ENCODE measurements around the gene LRIG2.
"Not testable (repeated sequence)": the region's sequence is repeated elsewhere in the genome, so short reads cannot be mapped to it uniquely, and the experiment has no call there.

Gene LRIG2

GRCh38 chr1:113133759-113134158, 60.8 kb downstream of the LRIG2 start:
- no peaks in the 10 kb centered on the region for H3K27me3 Mint-ChIP-seq
- peaks cover 63% of the 10 kb centered on the region for H3K4me1 Mint-ChIP-seq (ENCODE audit: low read depth)
- no peaks in the 10 kb centered on the region for H3K9me3 Mint-ChIP-seq
- no peak overlapping the region for H3K27ac Mint-ChIP-seq
- H3K4me3 Mint-ChIP-seq: no peak overlapping the region
- H3K36me3 Mint-ChIP-seq (ENCODE audit: low read depth): peaks cover 30% of the 10 kb centered on the region

GRCh38 chr1:113135460-113135859, 62.5 kb downstream of the LRIG2 start:
- Mint-ChIP-seq H3K27ac (no peak overlapping the region), H3K4me3 (no peak overlapping the region), H3K36me3 (ENCODE audit: low read depth) (peaks cover 17% of the 10 kb centered on the region), H3K9me3 (no peaks in the 10 kb centered on the region), H3K27me3 (no peaks in the 10 kb centered on the region), H3K4me1 (ENCODE audit: low read depth) (peaks cover 51% of the 10 kb centered on the region)

GRCh38 chr1:113136476-113136875, 63.5 kb downstream of the LRIG2 start:
- H3K36me3 Mint-ChIP-seq (ENCODE audit: low read depth): peaks cover 17% of the 10 kb centered on the region
- no peaks in the 10 kb centered on the region for H3K9me3 Mint-ChIP-seq
- no peak overlapping the region for H3K27ac Mint-ChIP-seq
- H3K27me3 Mint-ChIP-seq: no peaks in the 10 kb centered on the region
- H3K4me3 Mint-ChIP-seq: no peak overlapping the region
- H3K4me1 Mint-ChIP-seq (ENCODE audit: low read depth): peaks cover 43% of the 10 kb centered on the region

- Mint-ChIP-seq H3K27ac (no peak overlapping the region), H3K4me3 (no peak overlapping the region), H3K9me3 (no peaks in the 10 kb centered on the region), H3K4me1 (ENCODE audit: low read depth) (peaks cover 32% of the 10 kb centered on the region), H3K36me3 (ENCODE audit: low read depth) (peaks cover 12% of the 10 kb centered on the region), H3K27me3 (no peaks in the 10 kb centered on the region)
Observed at GRCh38 chr1:113137563-113137962, 64.6 kb downstream of the LRIG2 start.

- no peaks in the 10 kb centered on the region for H3K9me3 Mint-ChIP-seq
- peaks cover 20% of the 10 kb centered on the region for H3K4me1 Mint-ChIP-seq (ENCODE audit: low read depth)
- H3K27me3 Mint-ChIP-seq: no peaks in the 10 kb centered on the region
- H3K36me3 Mint-ChIP-seq (ENCODE audit: low read depth): peaks cover 12% of the 10 kb centered on the region
- H3K4me3 Mint-ChIP-seq: no peak overlapping the region
- H3K27ac Mint-ChIP-seq: no peak overlapping the region
Observed at GRCh38 chr1:113138778-113139177, 65.8 kb downstream of the LRIG2 start.

GRCh38 chr1:113140176-113140575, 67.2 kb downstream of the LRIG2 start:
- Mint-ChIP-seq H3K9me3 (no peaks in the 10 kb centered on the region), H3K4me3 (no peak overlapping the region), H3K36me3 (ENCODE audit: low read depth) (peaks cover 3% of the 10 kb centered on the region), H3K27me3 (no peaks in the 10 kb centered on the region), H3K27ac (no peak overlapping the region), H3K4me1 (ENCODE audit: low read depth) (peaks cover 6% of the 10 kb centered on the region)

GRCh38 chr1:113140588-113141446, 67.8 kb downstream of the LRIG2 start:
- Mint-ChIP-seq H3K27me3 (no peaks in the 10 kb centered on the region), H3K4me1 (ENCODE audit: low read depth) (peaks cover 3% of the 10 kb centered on the region), H3K27ac (no peak overlapping the region), H3K9me3 (no peaks in the 10 kb centered on the region), H3K36me3 (ENCODE audit: low read depth) (no peaks in the 10 kb centered on the region), H3K4me3 (no peak overlapping the region)

- no peak overlapping the region for H3K4me3 Mint-ChIP-seq
- no peaks in the 10 kb centered on the region for H3K27me3 Mint-ChIP-seq
- H3K9me3 Mint-ChIP-seq: no peaks in the 10 kb centered on the region
- H3K27ac Mint-ChIP-seq: no peak overlapping the region
- peaks cover 10% of the 10 kb centered on the region for H3K4me1 Mint-ChIP-seq (ENCODE audit: low read depth)
- no peaks in the 10 kb centered on the region for H3K36me3 Mint-ChIP-seq (ENCODE audit: low read depth)
Observed at GRCh38 chr1:113141650-113142473, 68.9 kb downstream of the LRIG2 start.

- Mint-ChIP-seq H3K4me3 (no peak overlapping the region), H3K9me3 (no peaks in the 10 kb centered on the region), H3K27ac (no peak overlapping the region), H3K4me1 (ENCODE audit: low read depth) (peaks cover 14% of the 10 kb centered on the region), H3K36me3 (ENCODE audit: low read depth) (no peaks in the 10 kb centered on the region), H3K27me3 (no peaks in the 10 kb centered on the region)
Observed at GRCh38 chr1:113142791-113143190, 69.8 kb downstream of the LRIG2 start.

- Mint-ChIP-seq H3K27ac (no peak overlapping the region), H3K4me1 (ENCODE audit: low read depth) (peaks cover 11% of the 10 kb centered on the region), H3K9me3 (no peaks in the 10 kb centered on the region), H3K36me3 (ENCODE audit: low read depth) (no peaks in the 10 kb centered on the region), H3K27me3 (no peaks in the 10 kb centered on the region), H3K4me3 (no peak overlapping the region)
Observed at GRCh38 chr1:113146242-113147072, 73.5 kb downstream of the LRIG2 start.

GRCh38 chr1:113147073-113147625, 74.2 kb downstream of the LRIG2 start:
- no peaks in the 10 kb centered on the region for H3K27me3 Mint-ChIP-seq
- no peak overlapping the region for H3K4me3 Mint-ChIP-seq

GRCh38 chr1:113147826-113148225, 74.8 kb downstream of the LRIG2 start:
- Mint-ChIP-seq H3K27me3 (no peaks in the 10 kb centered on the region), H3K9me3 (no peaks in the 10 kb centered on the region), H3K4me3 (no peak overlapping the region), H3K27ac (no peak overlapping the region), H3K36me3 (ENCODE audit: low read depth) (no peaks in the 10 kb centered on the region), H3K4me1 (ENCODE audit: low read depth) (peaks cover 11% of the 10 kb centered on the region)

More at GRCh38 chr1:113147073-113147625, 74.2 kb downstream of the LRIG2 start:
- H3K9me3 Mint-ChIP-seq: no peaks in the 10 kb centered on the region
- no peaks in the 10 kb centered on the region for H3K36me3 Mint-ChIP-seq (ENCODE audit: low read depth)
- no peak overlapping the region for H3K27ac Mint-ChIP-seq
- peaks cover 11% of the 10 kb centered on the region for H3K4me1 Mint-ChIP-seq (ENCODE audit: low read depth)

GRCh38 chr1:113150494-113150893, 77.5 kb downstream of the LRIG2 start:
- H3K27ac Mint-ChIP-seq; H3K4me3 Mint-ChIP-seq; H3K27me3 Mint-ChIP-seq; H3K36me3 Mint-ChIP-seq (ENCODE audit: low read depth); H3K9me3 Mint-ChIP-seq: not testable (repeated sequence)
- peaks cover 11% of the 10 kb centered on the region for H3K4me1 Mint-ChIP-seq (ENCODE audit: low read depth)

- no peaks in the 10 kb centered on the region for H3K27me3 Mint-ChIP-seq
- peaks cover 9% of the 10 kb centered on the region for H3K9me3 Mint-ChIP-seq
- H3K27ac Mint-ChIP-seq: no peak overlapping the region
- H3K4me3 Mint-ChIP-seq: no peak overlapping the region
- H3K4me1 Mint-ChIP-seq (ENCODE audit: low read depth): no peaks in the 10 kb centered on the region
- no peaks in the 10 kb centered on the region for H3K36me3 Mint-ChIP-seq (ENCODE audit: low read depth)
Observed at GRCh38 chr1:113153116-113153803, 80.3 kb downstream of the LRIG2 start.

All from stimulated activated naive CD8-positive, alpha-beta T cell treated with anti-CD3 and anti-CD28 coated beads, Interleukin-15, Interleukin-2, amounts not matched to agents 100 ng/mL and 50 ng/mL, for 24 hours (primary cell).